Measurements from ENCODE around the gene MUC15. TPM values are rescaled to one million over a fixed set of nuclear protein-coding genes. Genes with fewer than 3 reads are reported as not detected.

Gene MUC15
- polyA plus RNA-seq, 4 donors = 2.5 to 5.4 (median 2.9) TPM

GRCh38 chr11:26575946-26576345, 3.9 kb upstream of the MUC15 start:
- DNase-seq (ENCODE audit: low read depth in 4 of 4, low spot score in 3 of 4) = no peak

GRCh38 chr11:26573896-26574295, 1.8 kb upstream of the MUC15 start:
- no peak for DNase-seq (ENCODE audit: low read depth in 4 of 4, low spot score in 3 of 4)

GRCh38 chr11:26572770-26573402, 823 bp upstream of the MUC15 start:
- no peak for DNase-seq (ENCODE audit: low read depth in 4 of 4, low spot score in 3 of 4)

GRCh38 chr11:26569646-26570045, 2.4 kb downstream of the MUC15 start:
- DNase-seq (ENCODE audit: low read depth in 4 of 4, low spot score in 3 of 4) = no peak

- no peak for DNase-seq (ENCODE audit: low read depth in 4 of 4, low spot score in 3 of 4)
These were observed 13.9 kb downstream of the MUC15 start for GRCh38 chr11:26558190-26558589.

- no peak for DNase-seq (ENCODE audit: low read depth in 4 of 4, low spot score in 3 of 4)
These were observed 14.4 kb downstream of the MUC15 start for GRCh38 chr11:26557666-26558065.

- DNase-seq (ENCODE audit: low read depth in 4 of 4, low spot score in 3 of 4) = no peak
These were observed 15.5 kb downstream of the MUC15 start for GRCh38 chr11:26556582-26556981.

GRCh38 chr11:26554455-26554854, 17.6 kb downstream of the MUC15 start:
- DNase-seq (ENCODE audit: low read depth in 4 of 4, low spot score in 3 of 4) = no peak

GRCh38 chr11:26553182-26553581, 18.9 kb downstream of the MUC15 start:
- no peak for DNase-seq (ENCODE audit: low read depth in 4 of 4, low spot score in 3 of 4)

GRCh38 chr11:26551186-26551801, 20.8 kb downstream of the MUC15 start:
- no peak for DNase-seq (ENCODE audit: low read depth in 4 of 4, low spot score in 3 of 4)

- no peak for DNase-seq (ENCODE audit: low read depth in 4 of 4, low spot score in 3 of 4)
These were observed 22.0 kb downstream of the MUC15 start for GRCh38 chr11:26550022-26550421.

GRCh38 chr11:26549176-26549575, 22.9 kb downstream of the MUC15 start:
- DNase-seq (ENCODE audit: low read depth in 4 of 4, low spot score in 3 of 4) = no peak

- no peak for DNase-seq (ENCODE audit: low read depth in 4 of 4, low spot score in 3 of 4)
These were observed 30.2 kb downstream of the MUC15 start for GRCh38 chr11:26541870-26542269.

- no peak for DNase-seq (ENCODE audit: low read depth in 4 of 4, low spot score in 3 of 4)
These were observed 32.5 kb downstream of the MUC15 start for GRCh38 chr11:26539517-26539916.

- DNase-seq (ENCODE audit: low read depth in 4 of 4, low spot score in 3 of 4) = no peak
These were observed 34.7 kb downstream of the MUC15 start for GRCh38 chr11:26537341-26537740.

- no peak for DNase-seq (ENCODE audit: low read depth in 4 of 4, low spot score in 3 of 4)
These were observed 44.4 kb downstream of the MUC15 start for GRCh38 chr11:26527685-26528084.

GRCh38 chr11:26522912-26523610, 49.0 kb downstream of the MUC15 start:
- no peak for DNase-seq (ENCODE audit: low read depth in 4 of 4, low spot score in 3 of 4)

- no peak for DNase-seq (ENCODE audit: low read depth in 4 of 4, low spot score in 3 of 4)
These were observed 52.6 kb downstream of the MUC15 start for GRCh38 chr11:26519469-26519868.

GRCh38 chr11:26512196-26512595, 59.9 kb downstream of the MUC15 start:
- DNase-seq (ENCODE audit: low read depth in 4 of 4, low spot score in 3 of 4) = no peak

- no peak for DNase-seq (ENCODE audit: low read depth in 4 of 4, low spot score in 3 of 4)
These were observed 61.3 kb downstream of the MUC15 start for GRCh38 chr11:26510756-26511155.

GRCh38 chr11:26510164-26510563, 61.9 kb downstream of the MUC15 start:
- DNase-seq (ENCODE audit: low read depth in 4 of 4, low spot score in 3 of 4) = no peak

Data from right renal pelvis (tissue), 4 donors.